GM18907 (cell line): ENCODE measurements around the gene BARHL2.

Experiments used
- ATAC-seq: cut with Tn5 transposase; IDR thresholded peaks from one replicate; pipeline ENCODE4 v1.9.1; 2021; ENCODE audit warnings: mild to moderate bottlenecking, moderate library complexity; ENCODE audit not compliant: unreplicated experiment

BARHL2 gene

DNA sequence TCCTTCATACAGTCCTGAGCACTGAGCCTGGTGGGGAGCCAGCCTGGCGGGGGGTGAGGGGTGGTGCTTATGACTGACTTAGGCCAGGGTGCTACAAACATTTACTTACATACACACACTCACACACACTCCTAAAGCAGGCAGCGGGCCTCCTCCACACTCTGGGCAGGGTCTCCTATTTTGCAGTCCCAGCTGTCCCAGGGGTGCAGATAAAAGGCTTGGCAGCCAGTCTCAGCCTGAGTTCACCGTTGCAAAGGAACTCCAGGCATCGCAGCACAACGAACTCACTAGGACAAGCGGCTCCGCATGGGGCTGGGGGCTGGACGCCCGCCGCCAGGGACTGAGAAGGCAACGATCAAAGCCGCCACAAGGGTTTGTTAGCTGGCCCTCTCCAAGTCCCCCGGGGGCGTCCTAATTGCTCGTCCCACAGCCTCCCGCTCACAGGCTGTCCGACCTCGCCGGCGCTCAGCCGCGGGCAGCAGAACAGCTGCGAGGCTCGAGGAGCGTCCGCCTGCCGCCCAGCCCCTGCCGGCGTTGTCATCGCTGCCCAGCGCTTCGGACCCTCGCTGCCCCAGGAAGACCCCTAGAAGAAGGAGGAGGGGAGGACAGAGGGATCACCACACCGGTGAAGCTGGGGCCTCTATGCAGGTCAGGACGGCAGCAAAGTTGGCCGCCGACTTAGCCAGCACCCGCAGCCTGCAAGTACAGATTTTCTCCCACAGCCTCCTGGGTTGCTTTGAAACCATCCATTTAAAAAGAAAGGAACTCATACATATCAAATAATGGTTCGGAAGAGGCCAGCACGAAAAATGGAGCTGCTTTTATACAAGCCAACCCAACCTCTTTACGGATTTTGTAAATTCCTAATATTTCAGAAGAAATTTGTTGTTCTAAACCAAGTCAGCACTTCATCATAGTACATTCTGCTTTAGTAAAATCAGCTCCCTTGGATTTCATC lies 6.2 kb downstream of the BARHL2 start:
- no peak for ATAC-seq

DNA sequence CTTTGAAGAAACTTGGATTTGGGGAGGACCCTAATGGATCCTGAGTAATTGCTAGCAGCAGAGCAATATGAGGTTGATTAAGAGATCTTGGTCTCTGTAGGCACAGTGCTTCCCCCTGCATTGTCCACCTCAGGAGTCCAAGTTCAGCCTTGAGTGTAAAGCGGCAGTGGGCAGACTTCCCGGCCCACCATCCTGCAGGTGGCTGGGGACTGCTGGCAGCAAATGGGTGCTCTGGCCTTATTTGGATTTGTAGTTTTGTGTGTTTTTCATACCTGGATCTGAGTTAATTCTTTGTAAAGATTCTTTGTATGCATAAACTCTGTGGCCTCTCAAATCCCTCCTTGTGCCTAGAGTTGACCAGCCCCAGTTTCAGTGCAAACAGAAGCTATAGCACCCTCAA lies 7.6 kb downstream of the BARHL2 start:
- no peak for ATAC-seq

DNA sequence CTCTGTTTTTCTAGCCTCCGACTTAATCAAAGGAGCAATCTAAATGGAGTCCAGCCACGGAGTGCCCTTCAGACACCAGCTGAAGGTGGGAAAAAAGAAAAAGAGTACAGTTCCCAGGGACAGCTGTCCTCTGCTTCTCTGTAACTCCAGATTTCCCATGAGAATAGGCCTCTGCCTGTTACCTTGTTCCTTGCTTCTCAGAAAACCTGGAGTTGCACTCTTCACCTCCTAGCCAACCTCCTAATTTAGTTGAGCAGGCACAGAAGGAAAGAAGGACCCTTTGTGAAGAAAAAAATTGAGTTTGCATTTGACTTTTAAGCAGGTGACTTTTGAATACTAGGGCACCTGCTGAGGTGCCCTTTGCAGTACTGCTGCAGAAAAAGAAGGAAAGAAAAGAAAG lies 8.3 kb downstream of the BARHL2 start:
- no peak for ATAC-seq

DNA sequence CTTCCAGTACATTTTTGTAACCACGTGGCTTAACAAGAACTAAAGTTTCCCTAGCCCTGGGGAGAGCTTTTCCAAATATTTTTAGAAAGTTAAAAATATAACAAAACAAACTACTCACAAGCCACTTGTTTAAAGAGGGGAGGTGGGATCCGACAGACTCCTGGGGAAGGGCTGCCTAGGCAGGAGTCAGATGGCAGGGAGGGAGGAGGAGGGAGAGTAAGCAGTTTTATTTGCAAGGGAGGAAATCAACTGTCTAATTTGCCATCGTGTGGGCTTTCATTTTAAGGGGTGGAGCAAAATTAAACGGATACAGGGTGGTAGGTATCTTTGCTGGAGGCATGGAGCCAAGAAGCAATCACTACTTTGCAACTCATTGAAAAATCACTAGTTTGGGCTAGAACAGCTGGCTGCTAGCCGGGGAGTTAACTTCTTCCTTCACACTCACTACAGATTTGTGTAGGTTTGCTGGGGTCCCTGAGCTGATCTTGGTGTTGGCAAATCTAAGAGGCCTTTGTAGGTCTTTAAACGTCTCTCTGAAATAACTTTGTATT lies 8.8 kb downstream of the BARHL2 start:
- ATAC-seq, result no peak

DNA sequence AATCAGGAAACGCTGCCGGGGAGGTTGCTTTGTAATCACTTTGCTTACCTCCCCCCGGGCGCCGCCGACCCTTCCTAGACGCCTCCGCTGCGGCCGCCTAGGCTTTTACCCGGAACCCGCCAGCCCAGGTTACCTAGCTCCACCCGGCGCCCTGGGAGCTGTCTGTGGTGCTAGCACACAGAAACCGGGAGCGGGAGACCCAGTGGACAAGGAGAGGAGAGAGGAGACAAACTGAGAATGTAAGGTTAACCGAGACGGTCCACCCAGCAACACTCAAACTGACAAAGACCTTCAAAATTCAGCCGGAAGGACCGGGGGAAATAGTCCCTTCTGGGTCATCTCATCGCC lies 9.8 kb downstream of the BARHL2 start:
- ATAC-seq, result no peak

DNA sequence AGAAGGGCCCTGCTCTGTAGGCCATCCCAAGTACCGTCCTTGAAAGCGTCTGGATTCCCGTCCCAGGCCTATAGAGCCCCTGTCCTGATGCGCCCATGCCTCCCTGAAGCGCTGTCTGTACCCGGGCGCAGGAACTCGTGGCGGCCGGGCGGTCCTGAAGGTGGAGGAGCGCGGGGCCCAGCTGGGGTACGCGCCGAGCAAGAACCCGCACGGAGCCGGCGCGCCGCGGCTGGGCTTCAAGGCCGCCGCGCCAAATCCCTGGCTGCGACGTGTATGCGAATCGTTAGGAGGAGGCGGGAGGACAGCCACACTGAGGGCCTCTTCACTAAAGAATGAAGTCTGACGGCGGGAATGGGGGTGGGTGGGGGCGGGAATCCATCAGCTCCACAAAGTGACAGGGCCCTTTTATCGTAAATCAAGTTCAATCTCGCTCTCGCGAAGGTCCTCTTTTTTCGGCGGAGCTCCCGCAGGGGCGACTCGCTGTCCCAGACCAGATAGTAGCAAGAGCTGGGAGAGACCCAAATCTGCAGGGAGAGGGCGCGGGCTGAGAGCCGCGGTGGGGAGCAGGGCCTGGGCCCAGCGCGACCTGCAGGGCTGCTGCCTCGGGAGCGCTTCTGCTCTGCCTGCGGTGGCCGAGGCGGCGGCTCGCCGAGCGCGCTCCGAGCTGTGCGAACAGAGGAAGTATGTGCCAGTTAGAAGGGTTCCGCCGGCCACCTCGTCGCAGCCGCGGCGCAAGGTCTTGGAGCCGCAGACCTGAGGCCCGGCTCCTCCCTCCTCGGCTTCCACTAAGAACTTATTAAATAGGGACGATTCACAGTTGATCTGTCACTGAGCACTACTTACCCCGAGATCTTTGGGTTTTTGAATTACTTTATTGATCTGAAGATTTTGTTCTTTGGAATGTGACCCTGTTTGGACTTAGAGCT lies 10.4 kb downstream of the BARHL2 start:
- no peak for ATAC-seq

DNA sequence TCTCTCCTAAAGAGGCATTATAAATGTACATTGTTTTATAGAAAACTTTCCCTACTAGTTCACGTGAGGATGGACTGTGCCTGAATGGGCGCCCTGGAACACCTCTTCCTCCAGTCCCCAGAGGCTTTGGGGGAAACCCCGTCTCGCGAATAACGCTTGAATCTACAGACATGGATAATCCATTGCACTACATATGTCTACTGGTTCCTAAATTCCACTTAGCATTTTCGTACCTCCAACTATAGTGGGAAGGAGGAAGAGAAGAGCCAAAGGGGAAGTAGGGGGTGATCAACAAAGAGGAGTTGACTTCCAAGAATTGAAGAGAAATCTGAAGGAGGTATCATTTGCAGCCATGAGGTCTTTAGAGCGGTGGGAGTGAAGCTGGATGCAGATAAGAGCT lies 11.1 kb downstream of the BARHL2 start:
- no peak for ATAC-seq

DNA sequence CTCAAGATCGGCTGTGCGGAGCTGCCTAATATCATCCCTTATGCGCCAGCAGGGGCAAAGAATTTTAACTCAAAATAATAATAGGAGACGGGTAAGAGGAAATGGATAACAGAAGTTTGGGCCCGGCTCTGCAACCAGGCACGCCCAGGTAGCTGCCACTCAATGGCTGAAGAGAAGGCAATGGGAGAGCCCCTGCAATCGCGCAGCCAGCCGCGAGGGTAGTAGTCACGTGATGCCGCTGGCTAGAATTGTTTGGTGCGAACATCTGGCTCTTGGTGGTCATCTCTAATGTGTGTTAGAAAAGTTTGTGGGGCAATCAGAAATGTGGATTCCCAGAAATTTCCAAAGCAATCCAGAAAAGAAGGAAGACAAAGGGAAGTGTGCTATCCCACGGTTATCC lies 12.3 kb downstream of the BARHL2 start:
- no peak for ATAC-seq

DNA sequence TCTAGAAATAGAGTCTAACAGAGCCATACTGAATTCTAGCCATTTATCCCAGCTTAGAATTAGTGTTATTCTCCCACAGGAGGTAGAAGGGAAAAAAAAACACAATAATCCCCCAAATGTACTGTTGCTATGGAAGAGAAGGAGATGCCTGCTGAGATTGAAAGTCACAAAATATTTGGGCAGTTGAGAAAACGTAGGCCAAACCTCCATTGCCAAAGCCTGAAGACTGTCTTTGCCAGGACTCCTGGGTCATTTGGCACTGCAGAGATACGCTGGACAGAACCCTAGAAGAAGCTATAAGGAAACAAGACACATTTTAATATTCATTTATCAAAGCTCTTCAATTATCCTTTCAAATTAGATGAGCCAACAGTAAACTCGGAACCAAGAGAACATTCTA lies 22.3 kb downstream of the BARHL2 start:
- no peak for ATAC-seq

DNA sequence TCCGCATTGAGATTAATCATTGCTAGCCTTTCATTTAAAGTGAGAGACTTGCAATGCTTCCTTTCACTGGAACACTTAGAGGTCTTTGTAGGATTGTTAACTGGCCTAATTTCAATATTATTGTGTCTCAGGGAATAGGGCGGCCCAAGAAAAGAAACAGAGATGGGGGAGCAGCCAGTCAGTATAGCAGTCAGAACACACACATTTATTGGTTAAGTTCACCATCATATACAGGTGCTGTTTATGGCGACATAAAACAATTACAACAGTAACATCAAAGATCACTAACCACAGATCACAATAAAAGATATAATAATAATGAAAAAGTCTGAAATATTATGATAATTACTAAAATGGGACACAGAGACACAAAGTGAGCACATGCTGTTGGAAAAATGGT lies 29.4 kb downstream of the BARHL2 start:
- no peak for ATAC-seq

DNA sequence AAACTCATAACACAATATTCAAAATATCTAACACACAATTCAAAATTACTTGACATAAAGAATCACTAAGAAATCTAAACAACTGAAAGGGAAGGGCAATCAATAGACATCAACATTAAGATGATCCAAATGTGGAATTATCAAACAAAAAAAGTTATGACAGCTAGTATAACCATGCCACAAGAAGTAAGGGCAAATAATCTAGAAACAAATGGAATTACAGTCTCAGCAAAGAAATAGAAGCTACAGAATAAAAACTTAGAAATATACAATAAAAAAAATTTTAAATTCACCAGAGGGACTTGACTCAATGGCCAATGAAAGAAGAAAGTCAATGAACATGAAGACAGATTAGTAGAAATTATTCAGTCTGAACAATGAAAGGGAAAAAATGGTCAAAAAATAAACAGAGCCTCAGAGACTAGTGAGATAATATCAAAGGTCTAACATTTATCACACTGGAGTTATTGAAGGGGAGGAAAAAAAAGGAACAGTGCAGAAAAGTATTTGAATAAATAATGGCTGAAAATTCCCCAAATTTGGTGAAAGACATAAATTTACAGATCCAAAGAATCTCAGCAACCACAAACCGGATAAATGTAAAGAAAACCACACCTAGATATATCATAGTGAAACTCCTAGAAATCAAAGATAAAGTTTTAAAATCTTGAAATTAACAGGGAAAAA lies 41.8 kb downstream of the BARHL2 start:
- ATAC-seq, result no peak

DNA sequence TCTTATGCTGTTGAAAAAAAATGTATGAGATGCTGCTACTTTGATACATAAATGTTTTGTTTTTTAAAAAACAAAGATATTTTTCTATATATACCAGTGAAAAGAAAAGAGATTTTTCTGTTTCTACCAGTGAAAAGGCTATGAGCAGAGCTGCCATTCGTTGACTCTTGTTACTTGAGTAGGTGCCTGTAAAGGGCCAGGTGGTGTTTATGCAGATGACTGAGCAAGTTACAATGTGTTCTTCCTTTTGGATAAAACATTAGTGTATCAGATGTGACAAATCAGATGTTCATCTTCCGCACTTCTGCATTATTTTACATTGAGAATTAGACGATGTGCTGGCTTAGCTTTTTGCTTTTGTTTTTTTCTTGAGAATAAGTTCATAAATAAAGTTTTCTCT lies 45.4 kb downstream of the BARHL2 start:
- ATAC-seq, result no peak

DNA sequence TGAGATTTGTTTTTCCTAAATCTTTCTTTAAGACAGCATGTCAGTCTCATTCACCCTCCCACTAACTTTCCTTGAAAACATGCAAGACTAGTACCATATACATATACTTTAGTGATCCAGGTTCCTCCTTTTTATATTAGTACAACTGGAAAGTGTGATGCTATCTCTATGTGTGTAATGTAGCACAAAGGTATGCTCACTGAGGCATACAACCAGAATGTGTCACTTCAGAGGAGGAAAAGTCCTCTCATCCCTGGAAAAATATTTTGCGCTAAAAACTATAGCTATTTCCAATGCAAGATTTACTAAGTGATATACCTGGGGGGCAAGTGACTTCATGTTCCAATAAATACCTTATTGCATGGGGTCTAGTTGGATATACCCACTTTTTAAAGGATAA lies 45.9 kb downstream of the BARHL2 start:
- ATAC-seq, result no peak
